IMR-90 (cell line): Measurements from ENCODE around the gene PAQR5. TPM values are rescaled to one million over a fixed set of nuclear protein-coding genes. Genes with fewer than 3 reads are reported as not detected.

Experiments
- ATAC-seq: fragments of 200-7000 bp; cut with Tn5 transposase; 2 replicates; pipeline ENCODE4 v1.9.1; 2020; ENCODE audit warnings: low read depth, mild to moderate bottlenecking, moderate library complexity
- BruUV-seq: library from RNA; stranded (reverse); fragments of 400-500 nt; replicated peaks from 2 replicates; lab custom pipeline; 2021; lab: Mats Ljungman, UMichigan
- CTCF ChIA-PET: fragments of 300-600 bp; formaldehyde crosslinking; extraction: SDS; loops from one replicate; lab custom pipeline; 2021; ENCODE audit warnings: antibody characterized with exemption; lab: Yijun Ruan, JAX
- POLR2A ChIA-PET: fragments of 300-600 bp; sonication (Branson Sonifier 250); formaldehyde crosslinking; loops from one replicate; lab custom pipeline; 2022; ENCODE audit warnings: antibody characterized with exemption; ENCODE audit not compliant: unreplicated experiment; lab: Charles Lee
- DNase-seq: peaks from one replicate; pipeline ENCODE4 v3.0.0; 2013
- H2AFZ ChIP-seq: replicated peaks from 2 replicates; pipeline ENCODE3; 2013; ENCODE audit warnings: low read length, mild to moderate bottlenecking; ENCODE audit not compliant: poor library complexity
- H2AK5ac ChIP-seq: 2 replicates; pipeline ENCODE4 v1.6.1; 2013; ENCODE audit warnings: low read depth, low read length, inconsistent platforms
- H2AK9ac ChIP-seq: replicated peaks from 2 replicates; pipeline ENCODE3; 2013; ENCODE audit warnings: mild to moderate bottlenecking, low read depth, low read length, moderate library complexity; ENCODE audit not compliant: poor library complexity
- H2BK120ac ChIP-seq: 2 replicates; pipeline ENCODE4 v1.6.1; 2013; ENCODE audit warnings: low read depth, low read length, inconsistent platforms
- H2BK15ac ChIP-seq: 3 replicates; pipeline ENCODE4 v1.6.1; 2013; ENCODE audit warnings: low read depth, low read length, inconsistent platforms
- H2BK20ac ChIP-seq: 2 replicates; pipeline ENCODE4 v1.6.1; 2013; ENCODE audit warnings: low read depth, mild to moderate bottlenecking, inconsistent platforms, low read length, moderate library complexity
- H2BK5ac ChIP-seq: 2 replicates; pipeline ENCODE4 v1.6.1; 2013; ENCODE audit warnings: mild to moderate bottlenecking, low read depth, low read length, inconsistent platforms; ENCODE audit not compliant: poor library complexity, severe bottlenecking
- H3K14ac ChIP-seq: replicated peaks from 2 replicates; pipeline ENCODE4 v1.6.1; 2013; ENCODE audit warnings: low read depth, low read length, inconsistent platforms
- H3K18ac ChIP-seq: 2 replicates; pipeline ENCODE4 v1.6.1; 2013; ENCODE audit warnings: low read depth, low read length, control low read depth
- H3K23ac ChIP-seq: 2 replicates; pipeline ENCODE4 v1.6.1; 2013; ENCODE audit warnings: low read depth, low read length, inconsistent platforms
- H3K27ac ChIP-seq: 2 replicates; pipeline ENCODE4 v1.5.1; 2013; ENCODE audit warnings: mild to moderate bottlenecking, control low read depth, low read length; ENCODE audit not compliant: insufficient read depth
- H3K27me3 ChIP-seq: 2 replicates; pipeline ENCODE4 v1.6.1; 2013; ENCODE audit warnings: low read length; ENCODE audit not compliant: control insufficient read depth, insufficient read depth
- H3K36me3 ChIP-seq: 2 replicates; pipeline ENCODE4 v1.6.1; 2013; ENCODE audit warnings: low read length, mixed read lengths; ENCODE audit not compliant: control insufficient read depth, insufficient read depth
- H3K4ac ChIP-seq: 2 replicates; pipeline ENCODE4 v1.6.1; 2013; ENCODE audit warnings: low read depth, low read length, inconsistent platforms
- H3K4me1 ChIP-seq: 2 replicates; pipeline ENCODE4 v1.6.1; 2013; ENCODE audit warnings: low read length, mixed read lengths; ENCODE audit not compliant: control insufficient read depth, insufficient read depth
- H3K4me2 ChIP-seq: 2 replicates; pipeline ENCODE4 v1.6.1; 2013; ENCODE audit warnings: low read depth, mild to moderate bottlenecking, control low read depth, low read length, moderate library complexity
- H3K4me3 ChIP-seq: 2 replicates; pipeline ENCODE4 v1.5.1; 2013; ENCODE audit warnings: low read depth, mild to moderate bottlenecking, control low read depth, low read length, moderate library complexity; ENCODE audit not compliant: insufficient read depth
- H3K56ac ChIP-seq: 2 replicates; pipeline ENCODE4 v1.6.1; 2013; ENCODE audit warnings: low read length, inconsistent platforms; ENCODE audit not compliant: insufficient read depth; ENCODE audit errors: extremely low read depth
- H3K79me1 ChIP-seq, 2 experiments: 2 replicates each; pipeline ENCODE4 v1.6.1; 2013; ENCODE audit warnings: low read length in 2 of 2, inconsistent platforms in 1 of 2, low read depth in 1 of 2
- H3K9ac ChIP-seq: 2 replicates; pipeline ENCODE4 v1.6.1; 2013; ENCODE audit warnings: low read depth, low read length, control low read depth
- H3K9me1 ChIP-seq: 2 replicates; pipeline ENCODE4 v1.6.1; 2013; ENCODE audit warnings: low read length, inconsistent platforms; ENCODE audit not compliant: insufficient read depth
- H3K9me3 ChIP-seq: 2 replicates; pipeline ENCODE4 v1.6.1; 2013; ENCODE audit warnings: low read length; ENCODE audit not compliant: control insufficient read depth, insufficient read depth
- H4K20me1 ChIP-seq: 2 replicates; pipeline ENCODE4 v1.6.1; 2013; ENCODE audit warnings: low read length, inconsistent platforms; ENCODE audit not compliant: insufficient read depth
- H4K5ac ChIP-seq: 2 replicates; pipeline ENCODE4 v1.6.1; 2013; ENCODE audit warnings: mild to moderate bottlenecking, low read depth, low read length, control low read depth
- H4K8ac ChIP-seq, 2 experiments: 2 replicates each; pipeline ENCODE4 v1.6.1; 2013; ENCODE audit warnings: low read depth in 2 of 2, low read length in 2 of 2, control low read depth in 1 of 2, inconsistent platforms in 1 of 2
- H4K91ac ChIP-seq: 2 replicates; pipeline ENCODE4 v1.6.1; 2013; ENCODE audit warnings: low read depth, low read length, inconsistent platforms; ENCODE audit not compliant: insufficient read depth
- BHLHE40 ChIP-seq: fragments of 150-350 bp; IDR thresholded peaks from 2 replicates; pipeline ENCODE4 v1.6.1; 2016; ENCODE audit warnings: mild to moderate bottlenecking, low read depth, low read length
- CEBPB ChIP-seq: IDR thresholded peaks from 2 replicates; pipeline ENCODE4 v1.6.1; 2012; ENCODE audit warnings: low read depth, low read length, improper control_type of control experiment
- CHD1 ChIP-seq: IDR thresholded peaks from 2 replicates; pipeline ENCODE4 v1.6.1; 2012; ENCODE audit warnings: low read depth, low read length, improper control_type of control experiment
- CTCF ChIP-seq: conservative IDR thresholded peaks from 2 replicates; pipeline ENCODE4 v1.5.1; 2012; ENCODE audit warnings: mild to moderate bottlenecking, low read depth, low read length, improper control_type of control experiment
- ELK1 ChIP-seq: fragments of 150-350 bp; IDR thresholded peaks from 2 replicates; pipeline ENCODE4 v1.6.1; 2016; ENCODE audit warnings: low read depth, mild to moderate bottlenecking, low read length, moderate library complexity, borderline replicate concordance
- FOS ChIP-seq: fragments of 150-350 bp; IDR thresholded peaks from 2 replicates; pipeline ENCODE4 v1.6.1; 2016; ENCODE audit warnings: low read depth, low read length
- MAFK ChIP-seq: IDR thresholded peaks from 2 replicates; pipeline ENCODE4 v1.6.1; 2012; ENCODE audit warnings: low read depth, low read length, improper control_type of control experiment
- MAZ ChIP-seq: IDR thresholded peaks from 2 replicates; pipeline ENCODE4 v1.6.1; 2012; ENCODE audit warnings: low read depth, mild to moderate bottlenecking, low read length, improper control_type of control experiment, moderate library complexity, borderline replicate concordance
- MXI1 ChIP-seq: IDR thresholded peaks from 2 replicates; pipeline ENCODE4 v1.6.1; 2012; ENCODE audit warnings: low read depth, mild to moderate bottlenecking, low read length, moderate library complexity, borderline replicate concordance
- NFE2L2 ChIP-seq: fragments of 150-350 bp; IDR thresholded peaks from 2 replicates; pipeline ENCODE4 v1.6.1; 2016; ENCODE audit warnings: low read depth, mild to moderate bottlenecking, low read length
- POLR2A ChIP-seq: IDR thresholded peaks from 2 replicates; pipeline ENCODE4 v1.6.1; 2012; ENCODE audit warnings: mild to moderate bottlenecking, low read depth, low read length
- RAD21 ChIP-seq: IDR thresholded peaks from 2 replicates; pipeline ENCODE4 v1.6.1; 2012; ENCODE audit warnings: low read length, improper control_type of control experiment
- RCOR1 ChIP-seq: IDR thresholded peaks from 2 replicates; pipeline ENCODE4 v1.6.1; 2012; ENCODE audit warnings: mild to moderate bottlenecking, low read length, improper control_type of control experiment; ENCODE audit not compliant: insufficient replicate concordance
- RFX5 ChIP-seq: IDR thresholded peaks from 2 replicates; pipeline ENCODE4 v1.8.0; 2012; ENCODE audit warnings: low read depth, mild to moderate bottlenecking, low read length, moderate library complexity
- SMC3 ChIP-seq: fragments of 150-350 bp; IDR thresholded peaks from 2 replicates; pipeline ENCODE4 v1.6.1; 2016; ENCODE audit warnings: low read depth, mild to moderate bottlenecking, antibody characterized with exemption, low read length, moderate library complexity
- USF2 ChIP-seq: fragments of 150-350 bp; IDR thresholded peaks from 2 replicates; pipeline ENCODE4 v1.6.1; 2017; ENCODE audit warnings: mild to moderate bottlenecking, antibody characterized with exemption, low read length, low read depth
- WGBS, 2 experiments: methylation state at CpG; one replicate each; pipeline versions ENCODE4 v1.1.5 to v1.1.7; 2013; ENCODE audit warnings: missing lambda C conversion rate in 2 of 2; ENCODE audit not compliant: insufficient read length in 1 of 2; ENCODE audit errors: extremely low coverage in 2 of 2; 5-methylcytosine and 5-hydroxymethylcytosine counted together
- dilution Hi-C: fragments of 300-500 bp; cut with HindIII; formaldehyde crosslinking; loops from one replicate; pipeline ENCODE4 v1.14.3; 2018; ENCODE audit warnings: low sequenced_read_pairs; ENCODE audit not compliant: unreplicated experiment
- in situ Hi-C: fragments of 300-500 bp; cut with MboI; formaldehyde crosslinking; loops from 3 replicates; pipeline ENCODE4 v1.14.3; 2019; ENCODE audit warnings: low sequenced_read_pairs, inconsistent platforms, mixed read lengths
- intact Hi-C: fragments of 100-400 bp; cut with micrococcal nuclease; formaldehyde crosslinking; loops from 2 replicates; pipeline ENCODE4 v1.10.0; 2022
- polyA plus RNA-seq, 3 experiments: library from polyadenylated mRNA; depleted of rRNA; stranded (reverse); fragments of >200 nt; gene quantifications; 2 replicates each; pipeline ENCODE4 v1.2.3, GENCODE V29; 2012; ENCODE audit warnings: low replicate concordance in 1 of 3
- total RNA-seq: library from RNA; depleted of rRNA; stranded (reverse); fragments of >200 nt; gene quantifications from 2 replicates; pipeline ENCODE4 v1.2.3, GENCODE V29; 2012

Gene PAQR5
- total and polyA plus RNA-seq, 2 of the 4 experiments (the other 2 are of a cell fraction), result 2.3 to 2.7 TPM

- Histone ChIP-seq H3K4me1 (0 out of 2 replicates have a peak, but pooled peaks cover under 1% of the 10 kb centered on the region), H3K36me3 (no peaks in the 10 kb centered on the region; the same call in 1 of the 2 replicates), H2AFZ (peak overlapping the region; percentile 44), H3K18ac (no peak overlapping the region), H3K27me3 (no peaks in the 10 kb centered on the region), H2AK9ac (peak overlapping the region; percentile 16), H4K91ac (no peak overlapping the region), H3K4ac (no peak overlapping the region), H3K9me3 (no peaks in the 10 kb centered on the region), H2BK5ac (peak overlapping the region; percentile 82), H3K9me1 (peaks cover 28% of the 10 kb centered on the region), H2BK20ac (no peak overlapping the region), H4K20me1 (peaks cover 14% of the 10 kb centered on the region), H3K9ac (no peak overlapping the region), H2BK15ac (no peak overlapping the region), H3K23ac (no peak overlapping the region), H4K8ac (no peak overlapping the region), H4K5ac (no peak overlapping the region), H3K27ac (no peak overlapping the region), H3K4me3 (no peak overlapping the region), H3K14ac (peak overlapping the region; percentile 15; the same call in 1 of the 2 replicates), H3K4me2 (no peak overlapping the region), H2BK120ac (no peak overlapping the region), H3K56ac (no peak overlapping the region), H3K79me1 (peaks cover 0 to 22% of the 10 kb centered on the region in 2 experiments; a peak in 2 of 4 replicates), H2AK5ac (peak overlapping the region; percentile 10; the same call in 1 of the 2 replicates)
- POLR2A ChIA-PET, result no interaction called here
- in situ Hi-C loops, result no loop called here
- no peak for DNase-seq
- dilution Hi-C loops, result no loop called here
- TF ChIP-seq RCOR1 (no peak), CEBPB (no peak), RFX5 (no peak), FOS (no peak), POLR2A (no peak), NFE2L2 (no peak), CTCF (no peak), MAFK (no peak), MXI1 (no peak), RAD21 (no peak), CHD1 (no peak), BHLHE40 (no peak), MAZ (no peak), USF2 (no peak), SMC3 (no peak), ELK1 (no peak)
- ATAC-seq, result no peak
- TSS peak; percentile 58 for BruUV-seq
- 90 to 100% methylated on average over 1 to 2 of the region's 2 CpGs for WGBS, 2 experiments
- intact Hi-C loops, result no loop called here
- CTCF ChIA-PET, result no interaction called here
Measured at GRCh38 chr15:69385831-69386230, 87.1 kb downstream of the PAQR5 start.
